Stromal cell of bone marrow (primary cell): Measurements from ENCODE around the gene INO80B.
"Not testable (repeated sequence)": the region's sequence is repeated elsewhere in the genome, so short reads cannot be mapped to it uniquely, and the experiment has no call there.

ENCODE experiments used
- DNase-seq: peaks from one replicate; pipeline ENCODE4 v3.0.0-alpha.2; 2012; ENCODE audit warnings: low read depth

The INO80B gene

GRCh38 chr2:74426181-74426758 lies 28.6 kb upstream of the INO80B start:
- no peak for DNase-seq

DNA sequence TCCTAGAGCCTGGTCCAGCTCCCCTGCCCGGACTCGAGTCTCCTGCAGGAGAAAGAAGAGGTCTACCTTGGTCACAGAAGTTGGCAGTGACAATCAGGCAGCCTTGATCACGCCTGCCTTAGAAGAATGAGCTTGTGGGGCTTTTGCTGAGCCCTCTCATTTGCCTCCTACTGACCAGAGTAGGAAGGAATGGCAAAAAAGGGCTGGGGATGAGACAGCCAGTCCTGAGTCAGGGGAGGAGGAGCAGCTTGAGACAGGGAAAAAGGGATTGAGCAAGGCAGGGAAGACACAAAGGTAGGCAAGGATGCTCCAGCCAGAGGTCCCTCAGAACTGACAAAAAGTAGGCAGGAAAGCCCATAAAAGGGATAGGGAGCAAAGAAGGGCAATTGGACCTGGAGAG lies 27.3 kb upstream of the INO80B start:
- DNase-seq, result no peak

GRCh38 chr2:74428675-74429074 lies 26.2 kb upstream of the INO80B start:
- DNase-seq, result no peak

GRCh38 chr2:74429487-74430451 lies 25.1 kb upstream of the INO80B start:
- no peak for DNase-seq

GRCh38 chr2:74430502-74430901 lies 24.4 kb upstream of the INO80B start:
- DNase-seq, result no peak

DNA sequence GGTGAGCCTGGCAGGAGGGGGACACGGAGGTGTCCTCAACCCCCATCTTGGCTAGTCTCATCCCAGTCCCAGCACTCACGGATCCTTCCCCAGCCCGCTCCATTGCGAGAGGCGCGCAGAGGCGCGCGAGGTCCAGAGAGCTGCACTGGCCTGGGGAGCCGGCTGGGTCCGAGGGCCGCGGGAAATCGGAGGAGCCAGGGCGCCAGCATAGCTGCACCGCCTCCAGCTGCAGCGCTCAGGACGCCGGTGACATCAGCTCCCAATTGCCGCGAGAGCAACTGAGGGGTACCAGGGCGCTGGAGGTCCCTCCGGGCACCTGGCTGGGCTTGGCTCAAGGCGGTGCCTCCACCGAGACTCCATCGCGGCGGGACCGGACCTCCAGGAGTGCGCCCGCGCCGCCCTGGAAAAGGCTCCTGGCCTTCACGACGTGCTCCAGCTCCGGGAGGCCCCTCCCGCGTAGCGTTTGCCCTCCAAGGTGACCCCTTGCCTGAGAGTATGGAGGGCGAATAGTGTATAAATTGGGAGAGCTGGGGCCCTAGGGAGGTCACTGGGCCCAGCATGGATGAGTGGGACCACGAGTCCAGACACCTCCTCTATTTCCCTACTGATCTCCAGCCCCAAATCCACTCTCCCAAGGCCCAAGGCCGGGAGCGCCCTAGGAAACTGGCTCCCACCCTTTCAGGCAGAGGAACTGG lies 18.6 kb upstream of the INO80B start:
- DNase-seq, result no peak

GRCh38 chr2:74436848-74437695 lies 17.8 kb upstream of the INO80B start:
- DNase-seq, result no peak

- no peak for DNase-seq
These were observed 16.6 kb upstream of the INO80B start for GRCh38 chr2:74438248-74438647.

DNA sequence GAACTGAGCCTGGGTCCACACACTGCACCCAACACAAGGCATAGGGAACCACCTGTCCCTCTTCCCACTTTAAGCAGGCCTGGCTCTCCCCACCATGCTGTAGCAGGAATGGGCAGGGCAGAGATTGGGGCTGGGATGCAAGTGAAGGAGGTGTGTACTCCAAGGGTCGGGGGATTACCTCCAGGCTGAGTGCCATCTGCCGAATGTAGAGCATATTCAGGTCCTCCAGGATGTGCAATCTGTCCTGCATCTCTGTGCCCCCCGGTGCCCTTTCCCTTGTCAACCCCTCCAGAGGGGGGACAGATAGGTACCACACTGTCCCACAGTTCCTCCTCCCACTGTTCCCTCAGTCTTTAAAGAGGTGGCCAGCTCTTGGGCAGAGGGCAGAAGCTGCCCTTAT lies 15.5 kb upstream of the INO80B start:
- no peak for DNase-seq

- no peak for DNase-seq
These were observed 15.0 kb upstream of the INO80B start for GRCh38 chr2:74439803-74440377.

DNA sequence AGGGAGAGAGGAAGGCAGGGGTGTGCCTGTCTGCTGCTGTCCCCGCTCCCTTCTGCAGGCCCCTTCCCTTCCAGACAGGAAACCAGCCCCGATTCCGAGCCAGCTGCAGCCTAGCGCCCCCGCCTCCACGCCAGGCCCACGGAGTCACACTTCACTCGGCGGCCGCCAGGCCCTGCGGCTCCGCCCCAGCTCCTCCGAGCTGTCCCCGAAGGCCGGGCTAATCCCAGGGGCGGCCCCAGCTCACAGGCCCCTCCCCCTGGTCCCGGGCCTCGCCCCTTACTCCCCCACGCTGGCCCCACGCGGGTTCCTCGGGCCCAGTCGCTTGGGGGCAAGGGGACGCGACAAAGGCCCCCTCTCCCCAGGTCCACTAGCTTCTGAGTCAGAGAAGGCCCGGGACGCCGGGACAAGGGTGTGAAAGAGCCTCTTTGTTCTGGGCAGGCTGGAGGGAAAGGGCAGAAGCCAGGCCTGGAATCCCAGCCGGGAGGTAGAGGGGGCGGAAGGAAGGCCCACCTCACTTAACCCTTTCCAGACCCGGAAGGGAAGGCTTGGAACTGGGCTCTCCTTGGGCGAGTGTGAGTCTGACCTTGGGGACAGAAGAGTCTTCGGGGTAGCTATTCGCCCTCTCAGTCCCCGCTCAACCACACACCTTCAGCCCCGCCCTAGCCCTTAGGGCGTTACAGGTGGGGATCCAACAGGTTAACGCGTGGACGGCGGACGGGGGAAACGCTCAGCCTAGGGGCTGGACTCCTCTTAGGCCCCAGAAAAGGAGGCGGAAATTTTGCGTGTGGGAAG lies 14.3 kb upstream of the INO80B start:
- DNase-seq, result no peak

- DNase-seq, result no peak
These were observed 13.7 kb upstream of the INO80B start for GRCh38 chr2:74441170-74441689.

DNA sequence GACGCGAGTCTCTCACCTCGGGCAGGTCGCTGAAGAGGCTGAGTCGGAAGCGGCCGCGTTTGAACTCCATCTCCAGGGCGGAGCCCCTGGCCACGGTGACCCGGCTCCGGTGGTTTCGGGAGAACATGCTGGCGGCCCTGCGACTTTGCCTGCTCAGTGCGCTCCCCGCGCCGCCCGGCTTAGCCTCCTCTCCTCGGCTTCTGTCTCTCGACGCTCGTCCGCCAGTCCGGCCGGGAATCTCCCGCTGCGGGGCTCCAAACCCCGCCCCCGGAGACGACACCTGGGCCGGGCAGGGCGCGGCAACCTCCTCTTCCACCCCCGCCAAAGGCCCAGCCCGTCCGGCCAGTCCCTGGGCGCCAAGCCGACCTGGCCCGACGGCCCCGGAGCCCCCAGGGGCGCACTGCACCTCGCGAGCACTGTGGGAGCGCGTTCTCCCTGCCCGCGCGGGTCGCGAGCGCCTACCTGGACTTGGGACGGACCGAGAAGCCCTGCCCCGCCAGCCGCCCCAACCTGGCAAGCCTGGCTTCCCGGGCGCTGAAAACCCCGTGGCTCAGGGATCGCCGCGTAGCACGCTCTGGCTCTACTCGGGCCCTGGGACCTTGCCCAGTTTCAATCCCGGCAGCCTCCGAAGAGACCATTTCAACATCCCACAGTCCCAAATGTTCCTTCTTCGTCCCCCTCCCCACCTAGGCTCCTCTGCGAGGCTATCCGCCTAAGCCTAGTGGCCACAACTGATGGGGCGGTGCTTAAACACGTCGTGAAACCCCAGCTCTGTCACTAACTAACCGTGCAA lies 13.0 kb upstream of the INO80B start, which contains the start of gene RTKN:
RTKN (minus strand) TSS at position 248 of the 793 bp plus-strand sequence; CDS start at position 127, 121 bp downstream.
- no peak for DNase-seq

GRCh38 chr2:74442483-74443297 lies 12.2 kb upstream of the INO80B start:
- not testable (repeated sequence) for DNase-seq

DNA sequence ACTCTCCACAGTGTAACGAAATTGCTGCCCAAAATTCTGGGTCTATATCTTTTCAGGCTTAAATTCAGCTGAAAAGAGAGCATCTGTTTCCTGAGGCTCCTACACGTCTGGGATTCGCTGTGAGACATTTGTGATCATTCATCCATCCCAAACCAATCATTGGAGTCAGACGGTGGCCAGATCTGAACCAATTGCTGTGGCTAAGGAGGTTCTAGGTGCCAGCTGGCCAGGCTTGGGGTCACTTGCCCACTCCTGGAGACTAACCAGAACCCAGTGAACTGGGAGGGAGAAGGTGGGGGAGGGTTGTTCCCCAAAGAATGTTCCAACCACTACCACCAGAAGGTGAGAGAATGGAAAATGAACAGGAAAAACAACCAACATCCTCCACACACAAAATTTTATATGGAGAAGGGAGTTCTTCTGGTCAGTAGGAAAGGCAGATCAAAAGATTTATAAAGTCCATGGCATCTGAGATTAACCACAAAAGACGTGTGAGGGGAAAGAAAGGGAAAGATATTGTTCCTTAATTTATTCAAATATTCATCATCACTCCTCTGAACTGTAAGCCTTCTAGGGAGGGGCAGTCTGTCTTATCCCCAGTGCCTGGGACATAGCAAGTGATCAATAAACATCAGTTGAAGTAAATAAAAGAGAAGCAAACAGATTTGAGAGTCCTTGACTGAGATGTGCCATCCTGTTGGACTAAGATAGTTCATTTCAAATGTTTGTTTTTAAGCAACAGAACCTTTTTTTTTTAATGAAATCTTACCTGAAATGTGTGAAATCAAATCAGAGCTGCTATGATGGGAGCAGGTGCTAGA lies 10.2 kb upstream of the INO80B start:
- no peak for DNase-seq

DNA sequence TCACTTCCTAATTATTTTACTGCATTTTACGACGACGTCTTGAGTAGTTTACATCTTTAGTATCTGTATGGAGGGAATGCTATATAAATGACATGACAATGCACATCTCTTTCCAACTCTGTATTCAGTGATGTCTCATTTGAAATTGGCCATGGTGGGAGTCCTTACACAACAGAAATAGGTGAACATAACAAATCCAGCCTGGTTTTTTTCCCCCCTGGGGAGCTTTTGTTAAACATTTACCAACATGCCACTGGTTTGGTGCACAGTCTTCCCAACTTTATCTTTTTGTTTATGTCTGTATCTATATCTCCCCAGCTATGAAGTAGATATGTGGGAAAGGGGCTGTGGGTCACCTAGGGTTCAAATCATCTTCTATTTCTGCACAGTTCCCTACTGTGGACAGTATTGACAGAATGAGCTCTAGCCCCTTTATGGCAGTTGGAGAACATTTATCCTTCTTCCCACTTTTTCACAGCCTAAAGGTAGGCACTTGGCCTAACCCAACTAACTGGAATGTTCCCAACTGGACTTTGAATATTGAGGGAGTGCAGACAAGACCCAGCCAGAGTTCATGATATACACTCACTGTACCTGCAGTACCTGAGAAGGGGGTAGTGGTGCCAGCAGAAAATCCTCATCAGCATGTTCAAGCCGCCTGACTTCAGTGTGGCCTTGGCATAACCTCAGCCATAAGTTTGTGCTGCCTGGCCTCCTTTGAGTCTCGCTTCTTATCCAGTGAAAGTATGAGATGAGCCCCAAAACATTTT lies 7.5 kb upstream of the INO80B start:
- DNase-seq, result no peak

- no peak for DNase-seq
These were observed 6.1 kb upstream of the INO80B start for GRCh38 chr2:74448771-74449170.
